Upper lobe of left lung (tissue), 6 donors: ENCODE measurements around the gene CRTAC1. TPM values are rescaled to one million over a fixed set of nuclear protein-coding genes. Genes with fewer than 3 reads are reported as not detected.

ENCODE experiments used
- ATAC-seq, 2 donors: fragments of 200-7000 bp; cut with Tn5 transposase; one replicate each; pipeline ENCODE4 v1.9.1; 2022; ENCODE audit warnings: mild to moderate bottlenecking in 2 of 2, moderate library complexity in 2 of 2; ENCODE audit not compliant: low FRiP score in 2 of 2
- DNase-seq, 2 donors: peaks; one replicate each; pipeline ENCODE4 v3.0.0-alpha.2; 2019 to 2020
- H3K27ac ChIP-seq, 4 donors: fragments of 200-600 bp; sonication (generic); one replicate each; pipeline ENCODE4 v1.5.1; 2016 to 2019
- H3K27me3 ChIP-seq, 4 donors: fragments of 200-600 bp; sonication (generic); one replicate each; pipeline ENCODE4 v1.5.1; 2017 to 2019
- H3K36me3 ChIP-seq, 4 donors: fragments of 200-600 bp; sonication (generic); one replicate each; pipeline ENCODE4 v1.5.1; 2016 to 2019
- H3K4me1 ChIP-seq, 4 donors: fragments of 200-600 bp; sonication (generic); one replicate each; pipeline ENCODE4 v1.5.1; 2018 to 2019
- H3K4me3 ChIP-seq, 4 donors: fragments of 200-600 bp; sonication (generic); one replicate each; pipeline ENCODE4 v1.5.1; 2017 to 2019; ENCODE audit warnings: mild to moderate bottlenecking in 2 of 4, moderate library complexity in 1 of 4
- H3K9me3 ChIP-seq, 4 donors: fragments of 200-600 bp; sonication (generic); one replicate each; pipeline ENCODE4 v1.5.1; 2018 to 2019
- CTCF ChIP-seq, 6 experiments: fragments of 450-650 bp in 4 of 6; fragments of 200-600 bp in 2 of 6; sonication (generic) in 2 of 6; IDR thresholded peaks; one replicate each; pipeline ENCODE4 v1.5.1; 2016 to 2019; ENCODE audit warnings: antibody characterized with exemption in 6 of 6
- EP300 ChIP-seq, 4 donors: sonication (generic); formaldehyde crosslinking; IDR thresholded peaks; one replicate each; pipeline ENCODE4 v1.5.1; 2017; ENCODE audit warnings: antibody characterized with exemption in 4 of 4, control low read depth in 2 of 4
- POLR2A ChIP-seq, 4 donors: fragments of 450-650 bp; IDR thresholded peaks; one replicate each; pipeline ENCODE4 v1.5.1; 2016 to 2017; ENCODE audit warnings: antibody characterized with exemption in 4 of 4, mild to moderate bottlenecking in 2 of 4
- POLR2AphosphoS5 ChIP-seq, 2 donors: sonication (generic); formaldehyde crosslinking; IDR thresholded peaks; one replicate each; pipeline ENCODE4 v1.5.1; 2017; ENCODE audit warnings: antibody characterized with exemption in 2 of 2
- WGBS, 2 donors: methylation state at CpG; one replicate each; pipeline ENCODE4 v1.1.5; 2017 to 2018; 5-methylcytosine and 5-hydroxymethylcytosine counted together
- total RNA-seq, 6 donors: library from RNA; depleted of rRNA in 4 of 6; stranded (reverse); fragments of >200 nt in 4 of 6; gene quantifications; one replicate each; pipeline versions ENCODE4 v1.1.0 to v1.2.1, GENCODE V29; 2016 to 2021
- donor health status: DM: no; HTN: no; CAD: no; lungs with moderate emphysema.
- donor health status: DM: no; HTN: yes; CAD: no; lungs with severe emphysema.

CRTAC1 gene
- total RNA-seq, 6 donors from 2014 or later = 40.6 to 123 (median 77.3) TPM

- H3K4me1 ChIP-seq = no peaks in the 10 kb centered on the region
- TF ChIP-seq POLR2AphosphoS5 (IDR thresholded peaks at IDR 0.05) (no peak), POLR2A (IDR thresholded peaks at IDR 0.05) (no peak), EP300 (IDR thresholded peaks at IDR 0.05) (no peak), CTCF (IDR thresholded peaks at IDR 0.05) (no peak)
- no peaks in the 10 kb centered on the region for H3K27me3 ChIP-seq
- H3K4me3 ChIP-seq = no peak overlapping the region
- ATAC-seq (no peak), DNase-seq (peak in 1 of 2 donors; percentile 33)
- H3K9me3 ChIP-seq = no peaks in the 10 kb centered on the region
- no peak overlapping the region for H3K27ac ChIP-seq
- no peaks in the 10 kb centered on the region for H3K36me3 ChIP-seq
- WGBS, 2 donors = 74% methylated on average over 8 to 10 of the region's 12 CpGs
Measured at GRCh38 chr10:97922022-97922758, 108.2 kb downstream of the CRTAC1 start.

- Histone ChIP-seq H3K36me3 (no peaks in the 10 kb centered on the region), H3K4me1 (peaks cover 0 to 5% (median 2%) of the 10 kb centered on the region in 4 donors), H3K4me3 (no peak overlapping the region), H3K27me3 (no peaks in the 10 kb centered on the region), H3K9me3 (no peaks in the 10 kb centered on the region), H3K27ac (no peak overlapping the region)
- 28 to 43% methylated on average over 4 of the region's 4 CpGs for WGBS, 2 donors
- DNase-seq (no peak), ATAC-seq (no peak)
- TF ChIP-seq POLR2AphosphoS5 (IDR thresholded peaks at IDR 0.05) (no peak), POLR2A (IDR thresholded peaks at IDR 0.05) (no peak), CTCF (IDR thresholded peaks at IDR 0.05) (no peak), EP300 (IDR thresholded peaks at IDR 0.05) (no peak)
Measured at GRCh38 chr10:97921581-97922021, 108.8 kb downstream of the CRTAC1 start.

GRCh38 chr10:97920865-97921264, 109.6 kb downstream of the CRTAC1 start:
- 52 to 70% methylated on average over 4 of the region's 4 CpGs for WGBS, 2 donors
- TF ChIP-seq EP300 (IDR thresholded peaks at IDR 0.05) = no peak
- no peak for TF ChIP-seq POLR2A (IDR thresholded peaks at IDR 0.05)
- TF ChIP-seq POLR2AphosphoS5 (IDR thresholded peaks at IDR 0.05) = no peak
- TF ChIP-seq CTCF (IDR thresholded peaks at IDR 0.05) = no peak
- Histone ChIP-seq H3K9me3 (no peaks in the 10 kb centered on the region), H3K27ac (no peak overlapping the region), H3K27me3 (no peaks in the 10 kb centered on the region), H3K36me3 (no peaks in the 10 kb centered on the region), H3K4me3 (no peak overlapping the region), H3K4me1 (peaks cover 0 to 10% (median 4%) of the 10 kb centered on the region in 4 donors)
- ATAC-seq (no peak), DNase-seq (no peak)

- no peaks in the 10 kb centered on the region for H3K27me3 ChIP-seq
- H3K27ac ChIP-seq = no peak overlapping the region
- no peaks in the 10 kb centered on the region for H3K36me3 ChIP-seq
- ATAC-seq (no peak), DNase-seq (no peak)
- H3K9me3 ChIP-seq = no peaks in the 10 kb centered on the region
- H3K4me3 ChIP-seq = no peak overlapping the region
- 44 to 55% methylated on average over 3 of the region's 3 CpGs for WGBS, 2 donors
- TF ChIP-seq POLR2A (IDR thresholded peaks at IDR 0.05) (no peak), POLR2AphosphoS5 (IDR thresholded peaks at IDR 0.05) (no peak), CTCF (IDR thresholded peaks at IDR 0.05) (no peak), EP300 (IDR thresholded peaks at IDR 0.05) (no peak)
- peaks cover 0 to 19% (median 13%) of the 10 kb centered on the region in 4 donors for H3K4me1 ChIP-seq
Measured at GRCh38 chr10:97919012-97919411, 111.4 kb downstream of the CRTAC1 start.

- no peaks in the 10 kb centered on the region for H3K27me3 ChIP-seq
- H3K4me3 ChIP-seq = no peak overlapping the region
- H3K36me3 ChIP-seq = no peaks in the 10 kb centered on the region
- no peaks in the 10 kb centered on the region for H3K9me3 ChIP-seq
- H3K27ac ChIP-seq = no peak overlapping the region
- 39 to 46% methylated on average over 2 to 4 of the region's 4 CpGs for WGBS, 2 donors
- H3K4me1 ChIP-seq = peaks cover 0 to 19% (median 13%) of the 10 kb centered on the region in 4 donors
- TF ChIP-seq POLR2A (IDR thresholded peaks at IDR 0.05) = no peak
- no peak for TF ChIP-seq EP300 (IDR thresholded peaks at IDR 0.05)
- TF ChIP-seq CTCF (IDR thresholded peaks at IDR 0.05) = no peak
- TF ChIP-seq POLR2AphosphoS5 (IDR thresholded peaks at IDR 0.05) = no peak
- no peak for DNase-seq
- peak in 1 of 2 donors; percentile 5 for ATAC-seq
Measured at GRCh38 chr10:97916586-97916985, 113.8 kb downstream of the CRTAC1 start.
